ENCODE results near the gene AHDC1.

The AHDC1 gene

GRCh38 chr1:27596986-27597385 is 7.0 kb downstream of the AHDC1 start:
- DNase-seq (ENCODE audit: low read depth) = no peak

GRCh38 chr1:27596261-27596660 is 7.7 kb downstream of the AHDC1 start:
- no peak for DNase-seq (ENCODE audit: low read depth)

DNA sequence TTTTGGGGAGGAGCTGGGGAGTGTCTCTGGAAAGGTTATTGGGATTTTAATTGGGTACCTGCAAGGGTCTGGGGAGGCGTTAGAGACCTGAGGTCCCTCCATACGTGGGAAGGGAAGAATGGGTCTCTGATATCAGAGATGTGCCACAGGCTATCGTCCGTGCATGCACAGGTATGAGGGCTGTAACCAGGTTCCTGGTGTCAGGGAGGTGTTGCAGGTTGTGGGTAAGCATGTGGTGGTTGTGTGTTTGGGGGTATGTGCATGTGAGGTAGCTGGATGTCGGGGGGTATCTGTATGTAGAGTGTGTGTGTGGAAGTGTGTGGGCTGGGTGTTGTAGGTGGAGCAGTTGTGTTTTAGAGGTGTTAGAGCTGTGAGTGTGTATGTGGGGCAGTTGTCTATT is 8.3 kb downstream of the AHDC1 start:
- DNase-seq (ENCODE audit: low read depth) = no peak

DNA sequence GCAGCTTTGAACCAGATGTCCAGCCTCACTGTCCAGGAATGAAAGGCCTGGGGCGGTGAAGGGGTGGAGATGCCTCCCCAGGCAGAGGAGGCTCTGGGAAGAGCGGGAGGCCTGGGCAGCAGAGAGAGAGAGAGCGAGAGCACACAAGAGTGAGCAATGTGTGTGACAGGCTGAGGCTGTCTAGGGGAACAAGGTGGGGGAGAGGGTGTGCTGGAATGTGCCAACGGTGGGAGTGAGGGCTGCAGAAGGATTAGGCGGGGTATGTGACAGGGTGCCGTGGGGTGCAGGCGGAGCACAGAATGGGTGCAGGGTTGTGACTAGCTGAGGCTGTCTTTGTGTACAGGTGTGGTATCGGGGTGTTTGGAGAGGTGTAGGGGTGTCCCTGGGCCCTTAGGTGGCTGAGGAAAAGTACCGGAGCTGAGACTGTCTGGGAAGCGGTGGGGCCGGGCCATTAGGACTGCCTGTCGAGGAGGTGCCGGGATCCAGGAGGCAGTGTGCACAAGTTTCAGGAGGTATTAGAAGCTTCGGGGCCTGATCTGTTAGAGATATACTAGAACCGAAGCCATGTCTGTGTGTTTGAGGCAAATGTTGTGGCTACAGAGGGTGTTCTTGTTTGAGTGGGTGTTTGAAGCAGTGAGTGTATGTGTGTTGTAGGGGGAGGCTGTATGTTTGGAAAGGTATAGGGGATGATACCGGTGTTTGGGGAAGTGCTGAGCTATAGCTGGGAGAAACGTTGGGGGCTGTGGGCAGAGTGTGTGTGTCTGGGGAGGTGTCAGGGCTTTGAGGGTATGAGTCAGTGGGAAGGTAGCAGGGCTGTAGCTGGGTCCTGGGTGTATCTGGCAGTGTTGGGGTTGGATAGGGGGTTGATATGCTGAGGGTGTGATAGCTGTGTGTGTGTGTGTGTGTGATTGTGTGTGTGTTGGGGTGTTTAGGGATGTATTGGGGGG is 9.1 kb downstream of the AHDC1 start:
- DNase-seq (ENCODE audit: low read depth) = no peak

DNA sequence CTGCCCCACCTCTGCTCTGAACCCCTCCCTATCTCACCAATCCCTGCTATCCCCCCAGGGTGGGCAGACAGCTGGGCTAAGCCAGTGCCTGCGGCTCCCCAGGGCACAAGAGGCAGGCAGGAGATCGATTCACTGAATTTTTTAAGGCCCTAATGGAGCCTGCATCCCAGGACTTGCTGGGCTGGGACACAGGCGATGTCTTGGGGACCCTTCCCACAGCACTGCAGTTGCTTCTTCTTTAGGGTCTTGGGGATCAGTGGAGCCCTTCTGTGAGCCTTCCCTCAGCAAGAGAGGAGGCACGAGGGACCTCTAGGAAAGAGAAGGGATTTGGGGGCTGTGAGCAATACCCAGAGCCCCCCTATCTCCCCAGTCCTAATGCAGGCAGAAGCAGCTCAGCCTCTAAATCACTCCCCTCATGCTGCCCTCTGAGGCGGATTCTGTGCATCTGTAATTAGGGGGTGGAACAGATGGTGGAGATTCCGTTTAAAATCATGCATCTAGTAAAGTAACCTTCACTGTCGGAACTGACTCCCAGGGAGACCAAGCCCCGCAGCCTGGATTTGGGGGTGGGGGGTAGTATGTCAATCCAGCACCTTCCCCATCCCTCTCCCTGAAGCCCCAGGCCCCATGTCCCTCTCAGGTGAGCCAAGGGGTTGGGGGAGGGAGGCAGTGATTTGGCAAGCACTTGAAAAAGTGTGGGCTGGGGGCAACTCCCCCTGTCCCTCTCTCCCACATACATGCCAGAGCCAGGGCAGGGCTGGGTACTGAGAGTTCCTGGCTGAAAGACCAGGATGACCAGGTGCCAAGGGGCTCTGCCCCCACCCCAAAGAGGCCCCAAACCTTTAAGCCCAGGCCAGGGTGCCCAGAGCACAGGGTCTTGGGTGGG is 10.0 kb downstream of the AHDC1 start:
- no peak for DNase-seq (ENCODE audit: low read depth)

GRCh38 chr1:27592931-27593677 is 10.8 kb downstream of the AHDC1 start:
- DNase-seq (ENCODE audit: low read depth) = no peak

DNA sequence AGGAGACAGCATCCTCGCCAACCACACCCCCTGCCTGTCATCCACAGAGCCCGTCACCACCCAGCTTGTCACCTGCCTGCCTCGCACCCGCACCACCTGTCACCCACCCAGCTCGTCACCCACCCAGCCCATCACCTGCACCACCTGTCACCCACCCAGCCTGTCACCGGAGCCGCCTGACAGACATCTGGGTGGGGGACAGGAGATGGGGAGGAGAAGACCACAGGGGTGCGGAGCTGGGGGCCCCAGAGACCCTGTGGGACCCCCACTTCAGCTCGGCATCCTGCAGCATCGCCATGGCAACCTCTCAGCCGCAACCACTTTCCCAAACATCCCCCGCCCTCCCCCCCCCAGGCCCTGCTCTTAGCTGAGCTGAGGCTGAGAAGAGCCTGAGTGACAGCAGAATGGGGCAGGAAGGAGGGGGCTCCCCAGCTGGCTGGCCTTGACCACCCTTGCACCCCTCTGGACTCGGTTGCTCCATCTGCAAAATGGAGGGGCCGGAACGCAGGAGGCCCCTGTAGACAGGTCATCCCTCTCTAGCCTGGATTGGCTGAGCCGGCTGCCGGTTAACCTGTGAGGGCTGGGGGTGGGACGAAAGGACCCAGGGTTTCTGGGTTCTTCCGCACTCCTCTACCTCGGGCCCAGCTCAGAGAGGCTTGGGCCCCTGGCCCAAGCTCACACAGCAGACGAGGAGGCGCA is 11.6 kb downstream of the AHDC1 start:
- no peak for DNase-seq (ENCODE audit: low read depth)

- DNase-seq (ENCODE audit: low read depth) = no peak
These were observed 12.3 kb downstream of the AHDC1 start for GRCh38 chr1:27591622-27592021.

DNA sequence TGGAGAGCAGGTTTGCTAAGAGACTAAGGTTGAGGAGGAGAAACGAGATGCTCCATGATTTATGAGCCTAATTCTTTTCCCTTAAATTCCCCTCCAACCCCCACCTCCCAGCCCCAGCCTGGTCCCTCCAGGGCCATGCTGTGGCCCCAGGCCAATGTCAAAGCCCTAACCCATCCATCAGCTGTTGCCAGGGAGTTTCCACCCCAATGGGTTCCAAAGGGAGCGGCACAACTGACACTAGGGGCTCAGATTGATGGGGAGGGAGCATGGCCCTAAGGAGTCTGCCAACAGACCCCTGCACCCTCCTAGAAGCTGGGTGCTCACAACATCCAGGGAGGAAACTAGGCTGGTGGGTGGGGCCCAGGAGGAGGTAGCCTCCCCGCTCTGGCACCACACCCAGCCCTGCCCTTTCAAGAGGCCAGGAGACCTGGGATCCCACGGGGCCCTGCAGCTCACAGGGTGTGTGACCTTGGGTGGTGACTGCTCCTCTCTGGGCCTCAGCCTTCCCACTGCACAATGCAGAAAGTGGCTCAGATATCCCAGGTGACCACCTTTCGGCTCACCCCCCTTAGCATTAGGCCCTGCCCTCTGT is 12.9 kb downstream of the AHDC1 start:
- DNase-seq (ENCODE audit: low read depth) = no peak

- no peak for DNase-seq (ENCODE audit: low read depth)
These were observed 14.0 kb downstream of the AHDC1 start for GRCh38 chr1:27589841-27590426.

GRCh38 chr1:27589441-27589840 is 14.5 kb downstream of the AHDC1 start:
- DNase-seq (ENCODE audit: low read depth) = no peak

GRCh38 chr1:27588256-27589232 is 15.4 kb downstream of the AHDC1 start:
- DNase-seq (ENCODE audit: low read depth) = no peak

DNA sequence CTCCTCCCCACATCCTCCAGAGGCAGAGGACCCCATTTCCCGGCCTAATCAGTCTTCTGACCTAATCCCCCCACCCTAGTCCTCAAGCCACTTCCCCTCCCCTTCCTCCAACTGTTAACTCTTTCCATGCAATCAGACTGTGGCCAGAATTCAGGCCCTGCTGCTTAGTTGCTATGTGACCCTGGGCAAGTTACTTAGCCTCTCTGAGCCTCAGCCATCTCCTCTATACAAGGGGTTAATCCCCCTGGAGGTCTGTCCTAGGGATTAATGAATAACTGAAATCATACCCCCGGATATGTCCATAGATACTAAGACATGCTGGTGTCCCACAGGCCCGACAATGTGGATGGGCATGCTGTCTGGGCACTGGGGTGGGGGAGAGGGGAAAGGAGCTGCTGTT is 18.3 kb downstream of the AHDC1 start:
- DNase-seq (ENCODE audit: low read depth) = no peak

- DNase-seq (ENCODE audit: low read depth) = no peak
These were observed 19.5 kb downstream of the AHDC1 start for GRCh38 chr1:27584453-27584852.

GRCh38 chr1:27583479-27583878 is 20.5 kb downstream of the AHDC1 start:
- DNase-seq (ENCODE audit: low read depth) = no peak

DNA sequence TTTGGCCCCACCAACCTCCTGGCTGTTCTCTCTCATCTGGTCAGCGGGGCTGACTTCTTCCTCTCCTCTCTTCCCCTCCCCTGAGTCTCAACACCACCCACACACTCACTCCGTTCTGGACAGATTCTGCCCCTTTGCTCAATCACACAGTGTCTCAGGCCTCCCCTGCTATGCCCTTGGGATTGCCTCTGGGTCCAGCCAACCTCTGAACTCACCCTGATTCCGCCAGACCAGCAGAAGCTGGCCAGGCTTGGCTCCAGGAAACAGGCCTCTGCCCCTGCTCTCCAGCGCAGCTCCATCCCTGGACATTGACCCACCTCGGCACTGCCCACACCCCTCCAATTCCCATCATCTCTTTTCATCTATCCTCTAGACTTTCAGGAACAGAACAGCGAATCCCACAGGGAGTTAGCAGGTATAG is 22.1 kb downstream of the AHDC1 start:
- no peak for DNase-seq (ENCODE audit: low read depth)

- DNase-seq (ENCODE audit: low read depth) = no peak
These were observed 26.3 kb downstream of the AHDC1 start for GRCh38 chr1:27577504-27578188.

- DNase-seq (ENCODE audit: low read depth) = no peak
These were observed 27.1 kb downstream of the AHDC1 start for GRCh38 chr1:27576806-27577227.

GRCh38 chr1:27575840-27576331 is 28.1 kb downstream of the AHDC1 start:
- no peak for DNase-seq (ENCODE audit: low read depth)

Measured in stimulated activated CD8-positive, alpha-beta memory T cell treated with anti-CD3 and anti-CD28 coated beads, Interleukin-12 subunit alpha, Interleukin-12 subunit beta, amount 100 ng/mL, for 1 hour (primary cell).